Muscle layer of duodenum (tissue), 2 donors: ENCODE data around the gene RIPOR3.
"Not testable (repeated sequence)": the region's sequence is repeated elsewhere in the genome, so short reads cannot be mapped to it uniquely, and the experiment has no call there.

Experiments used
- H3K27ac ChIP-seq: one replicate; pipeline ENCODE4 v1.7.0; 2013; ENCODE audit warnings: mild to moderate bottlenecking, low read length
- H3K27me3 ChIP-seq: one replicate; pipeline ENCODE4 v1.7.0; 2013; ENCODE audit warnings: low read depth, mild to moderate bottlenecking, control low read depth, low read length
- H3K36me3 ChIP-seq, 2 donors: one replicate each; pipeline ENCODE4 v1.7.0; 2013; ENCODE audit warnings: low read length in 2 of 2, control low read depth in 1 of 2, mild to moderate bottlenecking in 1 of 2; ENCODE audit not compliant: insufficient read depth in 2 of 2, control insufficient read depth in 1 of 2
- H3K4me1 ChIP-seq, 2 donors: one replicate each; pipeline ENCODE4 v1.7.0; 2013; ENCODE audit warnings: low read length in 2 of 2, mild to moderate bottlenecking in 2 of 2, control low read depth in 1 of 2, moderate library complexity in 1 of 2; ENCODE audit not compliant: insufficient read depth in 2 of 2, control insufficient read depth in 1 of 2
- H3K4me3 ChIP-seq, 2 donors: one replicate each; pipeline ENCODE4 v1.7.0; 2013; ENCODE audit warnings: low read length in 2 of 2, low read depth in 1 of 2, mild to moderate bottlenecking in 1 of 2
- H3K9me3 ChIP-seq, 2 donors: one replicate each; pipeline ENCODE4 v1.7.0; 2013; ENCODE audit warnings: low read length in 2 of 2, control low read depth in 1 of 2, mild to moderate bottlenecking in 1 of 2; ENCODE audit not compliant: control insufficient read depth in 1 of 2
- donor health status: healthy.

RIPOR3 gene

GRCh38 chr20:50605136-50605535 lies 86.2 kb downstream of the RIPOR3 start:
- Histone ChIP-seq H3K4me1 (no peaks in the 10 kb centered on the region), H3K36me3 (peaks cover 0 to 27% of the 10 kb centered on the region in 2 donors), H3K27ac (no peak overlapping the region), H3K4me3 (no peak overlapping the region), H3K9me3 (no peaks in the 10 kb centered on the region), H3K27me3 (no peaks in the 10 kb centered on the region)

DNA sequence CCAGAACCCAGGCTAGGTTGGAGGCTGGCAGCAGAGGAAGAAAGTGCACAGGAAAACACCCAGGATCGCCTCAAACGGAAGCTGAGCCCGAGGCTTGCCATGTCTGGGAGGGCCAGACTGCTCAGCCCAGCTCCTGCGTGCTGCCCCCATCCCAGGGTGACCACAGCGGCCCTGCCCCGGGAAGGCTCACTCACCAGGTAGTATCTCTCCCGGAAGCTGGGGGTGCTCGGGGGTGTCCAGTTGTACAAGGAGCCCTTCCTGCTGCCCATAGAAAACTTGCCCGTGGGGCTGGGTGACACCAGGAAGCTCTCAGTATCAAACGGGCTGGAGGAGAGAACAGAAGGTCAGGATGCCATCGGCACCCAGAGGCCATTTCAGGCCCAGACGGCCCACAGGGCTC lies 86.9 kb downstream of the RIPOR3 start:
- no peak overlapping the region for H3K4me3 ChIP-seq
- H3K9me3 ChIP-seq: no peaks in the 10 kb centered on the region
- peaks cover 0 to 27% of the 10 kb centered on the region in 2 donors for H3K36me3 ChIP-seq
- no peaks in the 10 kb centered on the region for H3K4me1 ChIP-seq
- H3K27me3 ChIP-seq: no peaks in the 10 kb centered on the region
- no peak overlapping the region for H3K27ac ChIP-seq

DNA sequence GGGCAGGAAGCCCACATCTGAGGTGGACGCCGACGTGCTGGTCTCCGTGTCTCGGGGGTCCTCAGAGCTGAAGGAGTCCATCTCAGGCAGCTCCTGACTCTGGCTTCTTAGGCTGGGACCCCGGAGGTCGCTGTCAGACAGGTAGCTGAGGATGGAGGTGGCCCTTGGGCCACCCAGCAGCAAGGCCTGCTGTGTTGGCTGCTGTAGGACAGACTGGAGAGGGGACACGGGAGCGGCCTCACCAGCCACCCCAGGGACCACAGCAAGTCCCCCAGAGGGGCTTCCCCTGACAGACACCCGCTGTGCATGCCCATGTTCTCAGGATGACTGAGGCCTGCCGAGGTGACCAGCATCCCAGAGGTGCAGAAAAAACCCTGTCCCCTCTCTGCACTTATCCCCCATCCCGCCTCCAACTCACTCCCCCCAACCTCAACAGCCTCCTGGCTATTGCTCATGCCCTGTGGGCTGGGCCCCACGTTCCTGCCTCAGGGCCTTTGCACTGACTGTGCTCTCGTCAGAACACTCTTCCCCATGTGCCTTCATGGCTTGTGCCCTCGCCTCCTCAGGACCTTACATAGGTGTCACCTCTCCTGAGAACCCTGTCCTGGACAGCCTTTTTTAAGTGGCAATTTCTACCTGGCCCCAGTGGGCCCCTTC lies 88.8 kb downstream of the RIPOR3 start:
- Histone ChIP-seq H3K4me3 (no peak overlapping the region), H3K36me3 (peaks cover 0 to 21% of the 10 kb centered on the region in 2 donors), H3K9me3 (no peaks in the 10 kb centered on the region), H3K4me1 (no peaks in the 10 kb centered on the region), H3K27me3 (no peaks in the 10 kb centered on the region), H3K27ac (no peak overlapping the region)

DNA sequence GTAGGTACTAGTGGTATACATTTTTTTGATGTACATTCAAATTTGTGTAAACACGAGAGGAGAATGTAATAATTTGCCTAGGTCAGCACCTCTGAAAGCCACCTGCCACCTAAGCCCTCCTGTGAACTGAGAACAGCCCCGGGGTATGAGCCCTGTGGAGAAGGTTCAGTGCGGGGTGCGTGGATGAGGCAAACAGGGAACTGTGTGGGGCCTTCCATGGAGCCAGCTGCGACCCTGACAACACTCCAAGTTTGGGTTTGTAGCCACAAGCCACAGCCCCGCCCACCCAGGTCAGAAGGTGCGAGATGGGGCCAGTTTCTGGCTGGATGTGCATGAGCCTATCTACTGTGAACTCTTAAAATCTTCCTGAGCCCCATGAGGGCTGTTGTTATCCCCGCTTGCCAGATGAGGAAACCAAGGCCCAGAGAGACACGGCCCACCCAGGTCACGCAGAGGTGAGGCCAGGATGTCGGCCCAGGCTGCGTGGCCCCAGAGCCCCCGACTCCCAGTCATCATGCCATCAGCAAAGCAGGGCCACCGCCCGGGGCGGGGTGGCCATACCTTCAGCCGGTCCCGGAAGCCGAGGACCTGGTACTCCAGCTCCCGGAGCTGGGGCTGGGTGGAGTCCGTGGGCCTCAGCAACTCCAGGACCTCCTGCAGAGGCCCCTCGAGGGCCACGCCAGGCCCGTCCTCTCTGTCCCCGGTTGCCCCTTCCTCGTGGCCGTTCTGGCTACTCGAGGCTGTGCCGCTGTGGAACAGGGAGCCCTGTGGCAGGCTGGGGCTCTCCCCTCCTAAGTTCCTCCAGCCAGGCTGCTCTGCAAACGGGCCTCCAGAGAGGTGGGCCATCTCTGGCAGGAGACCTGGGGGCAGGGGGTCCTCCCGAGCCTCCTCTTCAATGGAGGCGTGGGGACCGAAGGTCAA lies 89.6 kb downstream of the RIPOR3 start:
- no peak overlapping the region for H3K4me3 ChIP-seq
- no peaks in the 10 kb centered on the region for H3K27me3 ChIP-seq
- no peaks in the 10 kb centered on the region for H3K4me1 ChIP-seq

DNA sequence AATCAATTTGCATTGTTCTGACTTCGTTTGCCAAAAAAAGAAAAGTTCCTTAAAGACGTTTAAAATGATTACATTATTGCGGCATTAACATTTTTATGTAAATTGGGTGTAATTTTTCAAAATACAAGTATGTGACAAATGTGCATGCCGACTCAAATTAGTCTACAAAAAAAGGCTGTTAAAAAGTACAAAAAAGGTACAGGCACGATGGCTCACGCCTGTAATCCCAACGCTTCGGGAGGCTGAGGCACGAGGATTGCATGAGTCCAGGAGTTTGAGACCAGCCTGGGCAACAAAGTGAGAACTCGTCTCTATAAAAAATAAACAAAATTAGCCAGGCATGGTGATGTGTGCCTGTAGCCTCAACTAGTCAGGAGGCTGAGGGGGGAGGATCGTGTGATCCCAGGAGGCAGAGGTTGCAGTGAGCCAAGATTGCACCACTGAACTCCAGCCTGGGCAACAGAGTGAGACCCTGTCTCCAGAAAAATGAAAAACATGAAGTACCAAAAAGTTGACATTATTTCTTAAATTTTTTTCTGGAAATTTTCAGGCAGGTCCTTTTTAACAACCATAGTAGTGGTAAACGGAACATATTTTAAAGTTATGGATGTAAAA lies 91.0 kb downstream of the RIPOR3 start:
- H3K4me3 ChIP-seq: no peak overlapping the region
- no peaks in the 10 kb centered on the region for H3K9me3 ChIP-seq
- peaks cover 0 to 4% of the 10 kb centered on the region in 2 donors for H3K4me1 ChIP-seq
- H3K27me3 ChIP-seq: no peaks in the 10 kb centered on the region
- H3K27ac ChIP-seq: no peak overlapping the region
- peaks cover 0 to 21% of the 10 kb centered on the region in 2 donors for H3K36me3 ChIP-seq

More for the DNA sequence above, 89.6 kb downstream of the RIPOR3 start:
- Histone ChIP-seq H3K9me3 (no peaks in the 10 kb centered on the region), H3K27ac (no peak overlapping the region), H3K36me3 (peaks cover 0 to 21% of the 10 kb centered on the region in 2 donors)

DNA sequence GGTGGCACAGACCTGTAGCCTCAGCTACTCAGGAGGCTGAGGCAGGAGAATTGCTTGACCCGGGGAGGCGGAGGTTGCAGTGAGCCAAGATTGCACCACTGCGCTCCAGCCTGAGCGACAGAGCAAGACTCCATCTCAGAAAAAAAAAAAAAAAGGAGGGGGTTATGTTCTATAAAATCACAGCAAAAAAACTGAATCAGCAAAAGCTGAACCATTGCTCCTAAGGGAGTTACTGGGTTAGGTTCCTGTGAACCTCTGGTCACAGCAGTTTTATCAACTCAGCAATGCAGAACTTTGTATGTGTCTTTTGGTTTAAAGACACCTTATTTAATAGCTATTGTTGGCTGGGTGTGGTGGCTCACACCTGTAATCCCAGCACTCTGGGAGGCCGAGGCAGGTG lies 92.6 kb downstream of the RIPOR3 start:
- H3K36me3 ChIP-seq: peaks cover 0 to 19% of the 10 kb centered on the region in 2 donors
- not testable (repeated sequence) for H3K4me3 ChIP-seq, H3K4me1 ChIP-seq, H3K27me3 ChIP-seq, H3K9me3 ChIP-seq, H3K27ac ChIP-seq

- Histone ChIP-seq H3K4me3 (no peak overlapping the region), H3K27ac (no peak overlapping the region), H3K36me3 (peaks cover 0 to 13% of the 10 kb centered on the region in 2 donors), H3K4me1 (peaks cover 0 to 4% of the 10 kb centered on the region in 2 donors), H3K27me3 (no peaks in the 10 kb centered on the region), H3K9me3 (no peaks in the 10 kb centered on the region)
These were observed 93.3 kb downstream of the RIPOR3 start for GRCh38 chr20:50598074-50598473.

DNA sequence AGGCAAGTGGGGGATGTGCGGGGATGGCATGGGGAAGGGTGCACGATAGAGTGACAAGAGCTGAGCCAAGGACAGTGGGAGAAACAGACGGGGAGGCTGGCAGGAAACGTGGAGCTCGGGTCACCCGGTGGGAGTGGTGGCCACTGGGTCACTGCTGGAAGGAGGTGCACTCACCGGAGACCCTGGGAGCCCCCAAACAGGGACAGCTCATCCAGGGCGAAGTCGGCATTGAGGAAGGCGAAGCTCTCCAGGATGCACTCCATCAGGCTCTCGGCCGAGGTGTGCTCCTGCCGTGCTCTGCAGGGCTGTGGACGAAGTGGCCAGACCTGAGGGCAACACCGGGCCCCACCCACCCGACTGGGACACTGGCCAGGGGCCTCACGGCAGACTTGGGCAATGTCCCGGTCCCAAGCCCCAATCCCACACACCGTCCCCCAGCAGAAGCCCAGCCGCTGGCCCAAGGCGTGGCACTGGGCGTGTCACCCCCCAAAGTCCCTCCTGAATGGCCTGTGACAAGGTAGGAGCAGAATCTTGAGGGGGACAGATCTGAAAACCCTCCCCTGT lies 93.9 kb downstream of the RIPOR3 start:
- H3K9me3 ChIP-seq: no peaks in the 10 kb centered on the region
- no peak overlapping the region for H3K27ac ChIP-seq
- H3K4me1 ChIP-seq: peaks cover 0 to 9% of the 10 kb centered on the region in 2 donors
- peaks cover 0 to 7% of the 10 kb centered on the region in 2 donors for H3K36me3 ChIP-seq
- no peak overlapping the region for H3K4me3 ChIP-seq
- H3K27me3 ChIP-seq: no peaks in the 10 kb centered on the region

- H3K4me3 ChIP-seq: no peak overlapping the region
- H3K9me3 ChIP-seq: no peaks in the 10 kb centered on the region
- H3K4me1 ChIP-seq: peaks cover 0 to 15% of the 10 kb centered on the region in 2 donors
- H3K36me3 ChIP-seq: no peaks in the 10 kb centered on the region
- no peak overlapping the region for H3K27ac ChIP-seq
- H3K27me3 ChIP-seq: no peaks in the 10 kb centered on the region
These were observed 94.7 kb downstream of the RIPOR3 start for GRCh38 chr20:50596694-50597021.

DNA sequence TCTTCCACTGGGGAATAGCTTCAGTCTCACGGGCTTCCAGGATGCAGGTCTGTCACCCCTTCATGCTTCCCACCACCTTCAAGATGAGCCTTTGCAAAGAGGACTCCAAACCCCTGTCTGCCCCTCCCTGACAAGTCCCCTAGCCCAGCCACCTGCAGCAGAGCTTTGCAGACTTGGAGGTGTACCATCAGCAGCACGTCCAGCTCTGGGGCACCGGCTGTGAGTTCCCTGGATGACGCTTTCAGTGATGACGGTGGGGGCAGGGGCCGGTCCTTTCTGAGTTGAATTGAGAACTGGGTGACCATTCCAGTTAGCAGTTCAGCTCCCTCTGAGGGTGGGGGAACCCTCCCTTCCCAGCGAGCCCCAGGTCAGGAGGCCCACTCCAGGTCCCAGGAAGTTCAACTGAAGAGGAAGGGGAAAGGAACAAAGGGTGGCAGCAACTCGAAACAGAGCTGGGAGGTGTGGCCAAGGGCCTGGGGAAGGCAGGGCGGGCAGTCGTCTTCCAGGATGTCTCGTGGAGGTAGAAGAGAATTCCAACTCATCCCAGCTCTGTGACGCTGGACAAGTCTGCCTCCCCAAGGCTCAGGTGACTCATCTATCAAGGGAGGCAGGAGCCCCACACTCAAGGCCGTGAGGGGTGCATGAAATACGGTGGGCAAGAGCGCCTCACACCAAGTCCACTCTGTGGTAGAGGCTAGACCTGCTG lies 95.2 kb downstream of the RIPOR3 start:
- no peak overlapping the region for H3K27ac ChIP-seq
- H3K4me3 ChIP-seq: no peak overlapping the region

More for the DNA sequence above, 95.2 kb downstream of the RIPOR3 start:
- Histone ChIP-seq H3K36me3 (no peaks in the 10 kb centered on the region), H3K4me1 (peaks cover 0 to 15% of the 10 kb centered on the region in 2 donors), H3K27me3 (no peaks in the 10 kb centered on the region), H3K9me3 (no peaks in the 10 kb centered on the region)
